ENCODE data around the gene TNFAIP3.
"Not testable (repeated sequence)": the region's sequence is repeated elsewhere in the genome, so short reads cannot be mapped to it uniquely, and the experiment has no call there.

TNFAIP3 gene

DNA sequence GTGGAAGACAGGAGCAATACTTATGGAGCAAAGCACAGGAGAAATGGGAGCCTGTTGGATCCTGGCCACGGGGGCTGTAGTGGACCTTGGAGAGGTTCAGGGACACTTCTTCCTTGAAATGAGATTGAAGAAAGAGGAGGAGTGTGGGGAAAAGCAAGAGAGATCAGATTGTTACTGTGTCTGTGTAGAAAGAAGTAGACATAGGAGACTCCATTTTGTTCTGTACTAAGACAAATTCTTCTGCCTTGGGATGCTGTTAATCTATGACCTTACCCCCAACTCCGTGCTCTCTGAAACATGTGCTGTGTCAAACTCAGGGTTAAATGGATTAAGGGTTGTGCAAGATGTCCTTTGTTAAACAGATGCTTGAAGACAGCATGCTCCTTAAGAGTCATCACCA, 22.7 kb upstream of the TNFAIP3 start:
- not testable (repeated sequence) for H3K9me3 ChIP-seq (ENCODE audit: control insufficient read depth, insufficient read depth, low read depth, low read length); H3K9ac ChIP-seq (ENCODE audit: low read length); H3K4me1 ChIP-seq (ENCODE audit: control insufficient read depth, insufficient read depth, low read length); H3K27ac ChIP-seq (ENCODE audit: low read depth, low read length); H3K27me3 ChIP-seq (ENCODE audit: control insufficient read depth, insufficient read depth, low read length); H3K4me3 ChIP-seq (ENCODE audit: low read depth, low read length); H3K36me3 ChIP-seq (ENCODE audit: control insufficient read depth, insufficient read depth, low read length)

DNA sequence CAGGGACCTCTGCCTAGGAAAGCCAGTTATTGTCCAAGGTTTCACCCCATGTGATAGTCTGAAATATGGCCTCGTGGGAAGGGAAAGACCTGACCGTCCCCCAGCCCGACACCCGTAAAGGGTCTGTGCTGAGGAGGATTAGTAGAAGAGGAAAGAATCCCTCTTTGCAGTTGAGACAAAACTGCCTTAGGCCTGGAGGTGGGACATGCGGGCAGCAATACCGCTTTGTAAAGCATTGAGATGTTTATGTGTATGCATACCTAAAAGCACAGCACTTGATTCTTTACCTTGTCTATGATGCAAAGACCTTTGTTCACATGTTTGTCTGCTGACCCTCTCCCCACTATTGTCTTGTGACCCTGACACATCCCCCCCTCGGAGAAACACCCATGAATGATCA, 22.3 kb upstream of the TNFAIP3 start:
- H3K9ac ChIP-seq (ENCODE audit: low read length); H3K9me3 ChIP-seq (ENCODE audit: control insufficient read depth, insufficient read depth, low read depth, low read length); H3K36me3 ChIP-seq (ENCODE audit: control insufficient read depth, insufficient read depth, low read length); H3K27ac ChIP-seq (ENCODE audit: low read depth, low read length); H3K27me3 ChIP-seq (ENCODE audit: control insufficient read depth, insufficient read depth, low read length); H3K4me3 ChIP-seq (ENCODE audit: low read depth, low read length); H3K4me1 ChIP-seq (ENCODE audit: control insufficient read depth, insufficient read depth, low read length): not testable (repeated sequence)

DNA sequence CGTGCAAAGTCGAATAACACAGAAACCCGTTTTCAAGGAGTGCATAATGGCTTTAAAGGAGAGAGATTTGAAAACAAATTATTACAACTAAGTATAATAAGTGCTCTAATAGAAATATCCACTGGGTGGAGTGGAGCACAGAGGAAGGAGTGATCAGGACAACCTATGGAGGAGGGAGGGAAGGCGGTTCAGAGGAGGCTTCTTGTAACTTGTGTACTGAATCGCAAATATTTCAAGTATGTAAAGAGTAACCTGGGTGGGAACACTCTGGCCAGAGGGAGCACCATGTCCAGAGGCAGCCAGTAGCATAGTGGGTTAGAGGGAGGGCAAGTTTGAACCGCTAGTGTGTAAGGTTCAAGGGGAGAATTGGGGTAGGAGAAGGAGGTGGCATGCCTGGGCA, 21.6 kb upstream of the TNFAIP3 start:
- H3K9me3 ChIP-seq (ENCODE audit: control insufficient read depth, insufficient read depth, low read depth, low read length) = no peaks in the 10 kb centered on the region
- no peak overlapping the region for H3K9ac ChIP-seq (ENCODE audit: low read length)
- H3K27ac ChIP-seq (ENCODE audit: low read depth, low read length) = no peak overlapping the region
- H3K4me3 ChIP-seq (ENCODE audit: low read depth, low read length) = no peak overlapping the region
- no peaks in the 10 kb centered on the region for H3K36me3 ChIP-seq (ENCODE audit: control insufficient read depth, insufficient read depth, low read length)
- H3K27me3 ChIP-seq (ENCODE audit: control insufficient read depth, insufficient read depth, low read length) = no peaks in the 10 kb centered on the region
- peaks cover 5% of the 10 kb centered on the region; the same call in 1 of the 2 replicates for H3K4me1 ChIP-seq (ENCODE audit: control insufficient read depth, insufficient read depth, low read length)

DNA sequence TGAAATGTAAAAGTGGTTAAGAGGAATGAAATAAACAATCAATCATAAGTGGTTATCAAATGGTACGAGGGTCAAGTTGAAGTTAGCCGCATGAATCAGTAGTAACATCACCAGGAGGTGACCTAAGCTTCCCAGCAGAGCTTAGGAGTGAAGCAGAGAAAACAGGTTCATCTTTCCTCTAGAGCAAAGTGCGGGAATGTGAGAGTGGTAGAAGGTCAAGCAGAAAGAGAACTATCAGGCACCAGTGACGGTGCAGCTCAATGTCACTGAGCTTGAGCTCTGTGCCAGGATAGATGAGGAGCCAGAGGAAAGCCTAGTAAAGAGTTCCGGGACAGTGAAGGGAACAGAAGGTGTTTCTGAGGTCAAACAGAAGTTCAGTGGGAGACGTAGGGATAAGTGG, 20.8 kb upstream of the TNFAIP3 start:
- H3K9me3 ChIP-seq (ENCODE audit: control insufficient read depth, insufficient read depth, low read depth, low read length) = no peaks in the 10 kb centered on the region
- no peak overlapping the region for H3K9ac ChIP-seq (ENCODE audit: low read length)
- H3K4me3 ChIP-seq (ENCODE audit: low read depth, low read length) = no peak overlapping the region
- no peaks in the 10 kb centered on the region for H3K36me3 ChIP-seq (ENCODE audit: control insufficient read depth, insufficient read depth, low read length)
- H3K27me3 ChIP-seq (ENCODE audit: control insufficient read depth, insufficient read depth, low read length) = no peaks in the 10 kb centered on the region
- no peak overlapping the region for H3K27ac ChIP-seq (ENCODE audit: low read depth, low read length)
- peaks cover 5% of the 10 kb centered on the region; the same call in 1 of the 2 replicates for H3K4me1 ChIP-seq (ENCODE audit: control insufficient read depth, insufficient read depth, low read length)

DNA sequence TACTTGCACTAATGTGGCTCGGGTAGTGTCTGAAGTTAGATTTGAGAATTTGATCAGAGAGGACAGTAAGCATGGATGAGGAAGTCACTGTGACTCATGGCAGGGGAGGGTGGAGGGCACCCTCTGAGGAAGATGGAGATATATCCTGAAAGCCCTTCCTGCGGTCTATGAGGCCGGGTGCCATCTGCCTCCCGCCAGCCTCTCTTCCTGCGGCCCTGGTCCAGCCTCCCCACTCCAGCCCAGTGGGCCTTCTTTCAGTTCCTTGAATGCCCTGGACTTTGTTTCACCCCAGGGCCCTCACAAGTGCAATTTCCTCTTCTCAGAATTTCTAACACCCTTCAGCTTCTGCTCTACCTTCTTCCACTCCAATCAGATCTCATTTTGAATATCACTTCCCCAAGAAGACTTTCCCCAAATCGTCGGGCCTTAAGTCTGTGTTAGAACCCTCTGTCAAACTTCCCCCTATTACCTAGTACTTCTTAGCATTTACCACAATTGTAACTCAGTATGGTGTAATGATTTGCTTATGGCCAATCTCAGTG, 20.2 kb upstream of the TNFAIP3 start:
- H3K9ac ChIP-seq (ENCODE audit: low read length) = no peak overlapping the region
- no peak overlapping the region for H3K27ac ChIP-seq (ENCODE audit: low read depth, low read length)
- no peaks in the 10 kb centered on the region for H3K27me3 ChIP-seq (ENCODE audit: control insufficient read depth, insufficient read depth, low read length)
- H3K4me3 ChIP-seq (ENCODE audit: low read depth, low read length) = no peak overlapping the region
- H3K4me1 ChIP-seq (ENCODE audit: control insufficient read depth, insufficient read depth, low read length) = peaks cover 5% of the 10 kb centered on the region; the same call in 1 of the 2 replicates
- H3K36me3 ChIP-seq (ENCODE audit: control insufficient read depth, insufficient read depth, low read length) = no peaks in the 10 kb centered on the region
- H3K9me3 ChIP-seq (ENCODE audit: control insufficient read depth, insufficient read depth, low read depth, low read length) = no peaks in the 10 kb centered on the region

DNA sequence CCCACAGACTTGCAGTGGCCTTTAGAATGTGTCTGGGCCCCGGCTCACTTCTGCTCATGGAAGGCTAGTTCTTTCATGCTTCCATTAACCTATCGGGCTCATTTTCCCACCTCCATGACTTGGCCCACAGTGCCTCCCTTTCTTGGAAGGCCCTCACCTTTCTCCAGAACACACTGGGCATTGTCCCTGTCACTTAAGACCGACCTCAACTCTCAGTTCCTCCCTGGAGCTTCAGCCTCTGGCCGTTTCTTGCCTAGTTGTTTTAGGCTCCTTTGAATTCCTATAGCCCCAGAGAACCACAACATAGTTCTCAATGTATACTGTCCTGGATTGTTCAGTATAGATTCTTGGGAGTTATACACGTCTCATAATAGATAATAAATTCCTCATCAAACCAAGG, 19.3 kb upstream of the TNFAIP3 start:
- H3K27me3 ChIP-seq (ENCODE audit: control insufficient read depth, insufficient read depth, low read length) = no peaks in the 10 kb centered on the region
- no peak overlapping the region for H3K4me3 ChIP-seq (ENCODE audit: low read depth, low read length)
- peaks cover 5% of the 10 kb centered on the region; the same call in 1 of the 2 replicates for H3K4me1 ChIP-seq (ENCODE audit: control insufficient read depth, insufficient read depth, low read length)
- H3K9me3 ChIP-seq (ENCODE audit: control insufficient read depth, insufficient read depth, low read depth, low read length) = no peaks in the 10 kb centered on the region
- H3K27ac ChIP-seq (ENCODE audit: low read depth, low read length) = no peak overlapping the region
- H3K9ac ChIP-seq (ENCODE audit: low read length) = no peak overlapping the region
- no peaks in the 10 kb centered on the region for H3K36me3 ChIP-seq (ENCODE audit: control insufficient read depth, insufficient read depth, low read length)

DNA sequence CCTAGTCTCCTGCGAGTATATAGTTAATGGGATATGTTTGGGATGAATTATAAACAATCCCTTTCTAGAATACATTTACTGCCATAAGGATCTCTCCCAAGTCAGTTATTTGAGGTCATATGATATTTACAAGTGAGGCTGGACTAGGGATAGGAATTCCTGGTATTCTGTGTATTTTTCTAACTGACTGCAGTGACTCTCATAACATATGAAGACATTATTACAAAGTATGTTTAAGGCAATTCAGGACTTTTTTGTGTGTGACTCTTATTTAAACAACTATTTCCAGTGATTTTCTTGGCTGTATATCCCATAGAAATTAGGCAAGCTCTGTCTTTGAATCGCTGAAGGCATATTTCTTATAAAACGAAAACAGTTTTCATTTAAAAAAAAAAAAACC, 18.4 kb upstream of the TNFAIP3 start:
- Histone ChIP-seq H3K36me3 (ENCODE audit: control insufficient read depth, insufficient read depth, low read length) (no peaks in the 10 kb centered on the region), H3K9ac (ENCODE audit: low read length) (no peak overlapping the region), H3K27ac (ENCODE audit: low read depth, low read length) (no peak overlapping the region), H3K9me3 (ENCODE audit: control insufficient read depth, insufficient read depth, low read depth, low read length) (no peaks in the 10 kb centered on the region), H3K4me1 (ENCODE audit: control insufficient read depth, insufficient read depth, low read length) (peaks cover 5% of the 10 kb centered on the region; the same call in 1 of the 2 replicates), H3K27me3 (ENCODE audit: control insufficient read depth, insufficient read depth, low read length) (no peaks in the 10 kb centered on the region), H3K4me3 (ENCODE audit: low read depth, low read length) (no peak overlapping the region)

DNA sequence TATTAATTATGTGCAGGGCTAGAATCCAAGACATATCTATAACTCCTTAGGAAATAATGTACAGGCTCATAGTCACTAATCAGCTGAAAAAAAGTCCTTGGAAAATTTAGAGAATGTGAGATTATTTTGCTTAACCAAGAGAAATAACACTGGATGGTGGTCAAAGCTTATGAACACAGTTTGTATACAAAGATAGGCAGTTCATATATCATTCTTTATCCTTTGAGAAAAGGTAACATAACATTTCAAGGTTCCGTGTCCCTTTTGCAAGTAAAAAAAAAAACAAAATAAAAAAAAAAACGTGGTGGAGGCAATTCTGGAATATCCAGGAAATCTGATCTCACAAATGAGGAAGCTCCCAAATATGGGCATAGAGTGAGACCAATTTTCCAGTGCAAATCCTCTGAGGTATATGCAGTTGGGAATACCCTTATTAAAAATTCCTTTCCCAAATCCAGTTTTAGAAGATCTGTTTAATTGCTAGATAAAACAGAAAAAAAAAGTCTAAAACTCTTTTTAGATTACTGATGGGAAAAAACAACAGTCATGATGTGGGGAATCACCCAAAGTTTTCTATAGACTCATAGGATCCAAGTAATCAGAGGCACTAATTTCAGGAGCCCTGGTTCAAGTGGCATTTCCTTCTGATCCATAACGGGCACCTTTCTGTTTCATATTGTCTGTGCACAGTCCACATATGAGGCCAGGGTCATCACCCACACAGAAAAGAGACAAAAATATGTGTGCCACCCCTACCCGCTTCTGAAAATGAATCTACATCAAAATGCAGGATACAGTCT, 17.7 kb upstream of the TNFAIP3 start:
- Histone ChIP-seq H3K4me1 (ENCODE audit: control insufficient read depth, insufficient read depth, low read length) (peaks cover 5% of the 10 kb centered on the region; the same call in 1 of the 2 replicates), H3K27ac (ENCODE audit: low read depth, low read length) (no peak overlapping the region), H3K4me3 (ENCODE audit: low read depth, low read length) (no peak overlapping the region), H3K27me3 (ENCODE audit: control insufficient read depth, insufficient read depth, low read length) (no peaks in the 10 kb centered on the region), H3K36me3 (ENCODE audit: control insufficient read depth, insufficient read depth, low read length) (no peaks in the 10 kb centered on the region), H3K9me3 (ENCODE audit: control insufficient read depth, insufficient read depth, low read depth, low read length) (no peaks in the 10 kb centered on the region), H3K9ac (ENCODE audit: low read length) (no peak overlapping the region)

DNA sequence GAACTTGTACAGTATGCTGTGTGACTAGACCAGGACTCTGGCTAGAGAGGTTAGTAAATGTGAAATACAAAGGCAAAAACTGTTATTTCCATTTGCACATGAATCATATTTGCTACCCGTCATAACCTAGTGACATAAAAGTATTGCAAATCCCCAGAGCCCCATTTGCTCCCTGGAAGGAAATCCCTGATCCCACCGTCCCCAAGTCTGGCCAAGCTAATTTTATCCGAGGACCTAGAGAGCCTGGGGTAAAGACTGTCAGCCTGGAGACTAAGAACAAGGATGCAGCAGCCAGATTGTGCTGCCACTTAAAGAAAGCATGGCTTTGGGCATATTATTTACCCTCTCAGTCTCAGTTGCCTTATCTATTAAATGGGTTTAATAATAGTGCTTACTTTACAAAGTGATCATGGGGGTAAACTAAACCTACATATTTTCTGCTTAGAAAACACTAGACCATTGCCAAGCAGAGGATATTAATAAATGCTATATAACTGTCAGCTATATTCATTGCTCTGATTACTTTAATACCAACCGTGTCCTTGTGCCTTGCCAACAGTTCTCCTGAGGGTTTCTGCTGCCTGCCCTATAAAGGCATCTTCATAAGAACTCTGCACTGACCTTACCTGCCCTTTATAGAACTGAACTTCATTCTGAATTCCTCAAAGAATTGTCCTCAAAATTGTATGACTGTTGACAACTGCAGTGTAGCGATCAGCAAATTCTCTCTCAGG, 16.9 kb upstream of the TNFAIP3 start:
- Histone ChIP-seq H3K27me3 (ENCODE audit: control insufficient read depth, insufficient read depth, low read length) (no peaks in the 10 kb centered on the region), H3K4me3 (ENCODE audit: low read depth, low read length) (no peak overlapping the region), H3K36me3 (ENCODE audit: control insufficient read depth, insufficient read depth, low read length) (no peaks in the 10 kb centered on the region), H3K27ac (ENCODE audit: low read depth, low read length) (no peak overlapping the region), H3K4me1 (ENCODE audit: control insufficient read depth, insufficient read depth, low read length) (peaks cover 5% of the 10 kb centered on the region; the same call in 1 of the 2 replicates), H3K9ac (ENCODE audit: low read length) (no peak overlapping the region), H3K9me3 (ENCODE audit: control insufficient read depth, insufficient read depth, low read depth, low read length) (no peaks in the 10 kb centered on the region)

DNA sequence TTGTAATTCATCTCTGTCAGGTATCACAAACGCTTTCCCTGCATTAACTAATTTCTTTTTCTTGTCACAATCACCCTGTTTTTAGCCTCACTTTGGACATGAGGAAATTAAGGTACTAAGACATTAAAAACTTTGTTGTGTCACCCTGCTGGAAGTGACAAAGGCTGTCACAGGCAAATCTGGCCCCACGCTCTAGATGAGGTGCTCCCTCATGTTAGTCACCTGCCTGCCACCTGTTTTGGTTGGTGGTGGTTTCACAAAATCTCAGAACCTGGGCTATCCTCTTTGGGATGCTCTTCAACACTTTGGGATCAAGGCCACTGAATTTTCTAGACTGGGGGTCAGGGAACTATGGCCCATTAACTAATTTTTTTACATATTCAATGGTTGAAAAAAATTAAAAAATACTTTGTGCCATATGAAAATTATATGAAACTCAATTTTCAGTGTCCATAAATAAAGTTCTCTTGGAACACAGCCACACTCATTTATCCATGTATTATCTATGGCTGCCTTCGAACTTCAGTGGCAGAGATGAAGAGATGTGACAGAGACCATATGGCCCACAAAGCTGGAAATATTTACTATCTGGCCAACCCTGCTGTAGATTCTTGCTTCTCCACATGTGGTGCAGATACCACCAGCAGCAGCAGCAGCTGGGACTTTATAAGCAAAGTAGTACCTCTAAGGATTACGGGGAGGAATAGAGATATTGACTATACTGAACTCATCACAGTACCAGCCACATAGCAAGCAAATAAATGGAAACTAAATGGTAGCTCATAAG, 16.1 kb upstream of the TNFAIP3 start:
- Histone ChIP-seq H3K4me1 (ENCODE audit: control insufficient read depth, insufficient read depth, low read length) (no peaks in the 10 kb centered on the region), H3K4me3 (ENCODE audit: low read depth, low read length) (no peak overlapping the region), H3K27ac (ENCODE audit: low read depth, low read length) (no peak overlapping the region), H3K27me3 (ENCODE audit: control insufficient read depth, insufficient read depth, low read length) (no peaks in the 10 kb centered on the region), H3K9ac (ENCODE audit: low read length) (no peak overlapping the region), H3K36me3 (ENCODE audit: control insufficient read depth, insufficient read depth, low read length) (no peaks in the 10 kb centered on the region), H3K9me3 (ENCODE audit: control insufficient read depth, insufficient read depth, low read depth, low read length) (peaks cover 6% of the 10 kb centered on the region; the same call in 1 of the 2 replicates)
